Natural killer cell treated with Interleukin-12 subunit alpha and Interleukin-12 subunit beta and Interleukin-15 and Interleukin-18, amount 100 ng/mL, for 72 hours (primary cell): ENCODE measurements around the gene SNORC. TPM values are rescaled to one million over a fixed set of nuclear protein-coding genes. Genes with fewer than 3 reads are reported as not detected.

Experiments used
- ATAC-seq, 2 donors: fragments of 150-1000 bp; cut with Tn5 transposase in 1 of 2; sonication (Bioruptor Pico), chemical (Tn5 transposase) in 1 of 2; 2 replicates each; pipeline ENCODE4 v1.10.0; 2021
- DNase-seq: peaks from one replicate; pipeline ENCODE4 v3.0.0; 2022; ENCODE audit warnings: low spot score
- H3K27ac Mint-ChIP-seq, 2 donors: 1 replicate in 1 of 2; 2 replicates in 1 of 2; pipeline ENCODE4 v1.8.0; 2022; ENCODE audit warnings: mixed read lengths in 2 of 2, mild to moderate bottlenecking in 1 of 2, moderate library complexity in 1 of 2
- H3K27me3 Mint-ChIP-seq, 2 donors: 1 replicate in 1 of 2; 2 replicates in 1 of 2; pipeline ENCODE4 v1.8.0; 2022; ENCODE audit warnings: mixed read lengths in 2 of 2
- H3K36me3 Mint-ChIP-seq: one replicate; pipeline ENCODE4 v1.8.0; 2022; ENCODE audit warnings: mixed read lengths
- H3K4me1 Mint-ChIP-seq, 2 donors: 1 replicate in 1 of 2; 2 replicates in 1 of 2; pipeline ENCODE4 v1.8.0; 2022; ENCODE audit warnings: low read depth in 2 of 2, mixed read lengths in 2 of 2, mild to moderate bottlenecking in 1 of 2
- H3K4me3 Mint-ChIP-seq: one replicate; pipeline ENCODE4 v1.8.0; 2022; ENCODE audit warnings: mixed read lengths
- H3K9me3 Mint-ChIP-seq: 2 replicates; pipeline ENCODE4 v1.8.0; 2022; ENCODE audit warnings: mixed read lengths
- total RNA-seq, 2 donors: library from RNA; stranded (reverse); gene quantifications; one replicate each; pipeline ENCODE4 v1.2.3, GENCODE V29; 2022

The SNORC gene
- total RNA-seq, 2 donors from 2014 or later = 1.5 TPM

GRCh38 chr2:232882505-232883115 lies 12.5 kb downstream of the SNORC start:
- no peak for ATAC-seq
- no peaks in the 10 kb centered on the region for H3K4me1 Mint-ChIP-seq

GRCh38 chr2:232883116-232883721 lies 13.2 kb downstream of the SNORC start:
- no peaks in the 10 kb centered on the region for H3K36me3 Mint-ChIP-seq
- peaks cover 0 to 2% of the 10 kb centered on the region in 2 donors for H3K27me3 Mint-ChIP-seq
- H3K4me1 Mint-ChIP-seq = no peaks in the 10 kb centered on the region
- H3K27ac Mint-ChIP-seq = no peak overlapping the region
- no peak for ATAC-seq
- H3K4me3 Mint-ChIP-seq = no peak overlapping the region
- DNase-seq = peak; percentile 60
- H3K9me3 Mint-ChIP-seq = no peaks in the 10 kb centered on the region

More at GRCh38 chr2:232882505-232883115, 12.5 kb downstream of the SNORC start:
- H3K36me3 Mint-ChIP-seq = no peaks in the 10 kb centered on the region
- no peak overlapping the region for H3K27ac Mint-ChIP-seq
- H3K9me3 Mint-ChIP-seq = no peaks in the 10 kb centered on the region
- peaks cover 0 to 3% of the 10 kb centered on the region in 2 donors for H3K27me3 Mint-ChIP-seq
- DNase-seq = peak; percentile 53
- H3K4me3 Mint-ChIP-seq = no peak overlapping the region

- ATAC-seq (no peak), DNase-seq (peak; percentile 31)
- peaks cover 0 to 2% of the 10 kb centered on the region in 2 donors for H3K27me3 Mint-ChIP-seq
- H3K9me3 Mint-ChIP-seq = no peaks in the 10 kb centered on the region
- H3K4me1 Mint-ChIP-seq = no peaks in the 10 kb centered on the region
- no peaks in the 10 kb centered on the region for H3K36me3 Mint-ChIP-seq
- H3K27ac Mint-ChIP-seq = no peak overlapping the region
- no peak overlapping the region for H3K4me3 Mint-ChIP-seq
Observed at GRCh38 chr2:232884001-232884421, 13.9 kb downstream of the SNORC start.

- Mint-ChIP-seq H3K27me3 (peaks cover 0 to 2% of the 10 kb centered on the region in 2 donors), H3K36me3 (no peaks in the 10 kb centered on the region), H3K4me3 (no peak overlapping the region), H3K27ac (no peak overlapping the region), H3K9me3 (no peaks in the 10 kb centered on the region), H3K4me1 (no peaks in the 10 kb centered on the region)
- DNase-seq (peak; percentile 34), ATAC-seq (no peak)
Observed at GRCh38 chr2:232884549-232885263, 14.6 kb downstream of the SNORC start.

- H3K27me3 Mint-ChIP-seq = peaks cover 0 to 4% of the 10 kb centered on the region in 2 donors
- no peak for ATAC-seq
- no peak overlapping the region for H3K4me3 Mint-ChIP-seq
- no peaks in the 10 kb centered on the region for H3K36me3 Mint-ChIP-seq
- peak; percentile 26 for DNase-seq
- H3K4me1 Mint-ChIP-seq = no peaks in the 10 kb centered on the region
- no peak overlapping the region for H3K27ac Mint-ChIP-seq
- H3K9me3 Mint-ChIP-seq = no peaks in the 10 kb centered on the region
Observed at GRCh38 chr2:232885264-232885961, 15.3 kb downstream of the SNORC start.

GRCh38 chr2:232886176-232886575 lies 16.1 kb downstream of the SNORC start:
- Mint-ChIP-seq H3K27ac (no peak overlapping the region), H3K4me3 (no peak overlapping the region), H3K36me3 (no peaks in the 10 kb centered on the region), H3K4me1 (peaks cover 0 to 5% of the 10 kb centered on the region in 2 donors), H3K27me3 (peaks cover 0 to 9% of the 10 kb centered on the region in 2 donors), H3K9me3 (no peaks in the 10 kb centered on the region)
- DNase-seq (peak; percentile 20), ATAC-seq (peak in 1 of 2 donors; percentile 15)

GRCh38 chr2:232886632-232887031 lies 16.6 kb downstream of the SNORC start:
- ATAC-seq = no peak
- H3K27ac Mint-ChIP-seq = no peak overlapping the region
- no peaks in the 10 kb centered on the region for H3K36me3 Mint-ChIP-seq
- no peak overlapping the region for H3K4me3 Mint-ChIP-seq
- peak; percentile 8 for DNase-seq
- H3K27me3 Mint-ChIP-seq = peaks cover under 1 to 10% of the 10 kb centered on the region in 2 donors
- H3K4me1 Mint-ChIP-seq = peaks cover 0 to 5% of the 10 kb centered on the region in 2 donors
- H3K9me3 Mint-ChIP-seq = no peaks in the 10 kb centered on the region

- no peak for ATAC-seq
- no peak overlapping the region for H3K27ac Mint-ChIP-seq
- no peaks in the 10 kb centered on the region for H3K36me3 Mint-ChIP-seq
- DNase-seq = peak; percentile 40
- H3K4me3 Mint-ChIP-seq = no peak overlapping the region
- peaks cover 7 to 13% of the 10 kb centered on the region in 2 donors for H3K27me3 Mint-ChIP-seq
- H3K4me1 Mint-ChIP-seq = peaks cover 0 to 5% of the 10 kb centered on the region in 2 donors
- no peaks in the 10 kb centered on the region for H3K9me3 Mint-ChIP-seq
Observed at GRCh38 chr2:232887171-232887850, 17.2 kb downstream of the SNORC start.

- Mint-ChIP-seq H3K9me3 (no peaks in the 10 kb centered on the region), H3K4me1 (peaks cover 0 to 5% of the 10 kb centered on the region in 2 donors), H3K27me3 (peaks cover 8 to 16% of the 10 kb centered on the region in 2 donors), H3K36me3 (no peaks in the 10 kb centered on the region), H3K4me3 (no peak overlapping the region), H3K27ac (no peak overlapping the region)
- DNase-seq = peak; percentile 6
- ATAC-seq = no peak
Observed at GRCh38 chr2:232888099-232888836, 18.2 kb downstream of the SNORC start.

GRCh38 chr2:232888839-232889529 lies 18.9 kb downstream of the SNORC start:
- H3K4me3 Mint-ChIP-seq = no peak overlapping the region
- no peak for ATAC-seq

GRCh38 chr2:232889876-232890401 lies 19.9 kb downstream of the SNORC start:
- DNase-seq (peak; percentile 52), ATAC-seq (no peak)
- Mint-ChIP-seq H3K27ac (no peak overlapping the region), H3K4me3 (no peak overlapping the region), H3K36me3 (no peaks in the 10 kb centered on the region), H3K9me3 (no peaks in the 10 kb centered on the region), H3K4me1 (peaks cover 0 to 5% of the 10 kb centered on the region in 2 donors), H3K27me3 (peaks cover 8 to 16% of the 10 kb centered on the region in 2 donors)

More at GRCh38 chr2:232888839-232889529, 18.9 kb downstream of the SNORC start:
- H3K9me3 Mint-ChIP-seq = no peaks in the 10 kb centered on the region
- peaks cover 8 to 16% of the 10 kb centered on the region in 2 donors for H3K27me3 Mint-ChIP-seq
- H3K36me3 Mint-ChIP-seq = no peaks in the 10 kb centered on the region
- DNase-seq = peak; percentile 35
- no peak overlapping the region for H3K27ac Mint-ChIP-seq
- peaks cover 0 to 5% of the 10 kb centered on the region in 2 donors for H3K4me1 Mint-ChIP-seq

GRCh38 chr2:232890536-232890895 lies 20.5 kb downstream of the SNORC start:
- H3K9me3 Mint-ChIP-seq = no peaks in the 10 kb centered on the region
- ATAC-seq (no peak), DNase-seq (peak; percentile 51)
- H3K36me3 Mint-ChIP-seq = no peaks in the 10 kb centered on the region
- H3K4me3 Mint-ChIP-seq = no peak overlapping the region
- no peak overlapping the region for H3K27ac Mint-ChIP-seq
- peaks cover 8 to 16% of the 10 kb centered on the region in 2 donors for H3K27me3 Mint-ChIP-seq
- peaks cover 0 to 5% of the 10 kb centered on the region in 2 donors for H3K4me1 Mint-ChIP-seq
